HCT116 (cell line): ENCODE data around the gene ERVMER34-1. TPM values are rescaled to one million over a fixed set of nuclear protein-coding genes. Genes with fewer than 3 reads are reported as not detected.
A peak's percentile ranks its signal among the peaks of the same experiment; 100 is the strongest.

ENCODE experiments used
- ATAC-seq: fragments of 200-7000 bp; cut with Tn5 transposase; 2 replicates; pipeline ENCODE4 v1.9.1; 2020; ENCODE audit warnings: mild to moderate bottlenecking, moderate library complexity
- BruUV-seq: library from RNA; stranded (reverse); fragments of 400-500 nt; replicated peaks from 2 replicates; lab custom pipeline; 2021; lab: Mats Ljungman, UMichigan
- CTCF ChIA-PET: fragments of 300-600 bp; sonication (Branson Sonifier 250); formaldehyde crosslinking; loops from one replicate; lab custom pipeline; 2021; ENCODE audit warnings: antibody characterized with exemption; lab: Charles Lee
- POLR2A ChIA-PET: fragments of 300-600, 350-600 bp; sonication (Branson Sonifier 250); formaldehyde crosslinking; loops from one replicate; lab custom pipeline; 2021; ENCODE audit warnings: antibody characterized with exemption; lab: Charles Lee
- RAD21 ChIA-PET, 2 experiments: fragments of 300-600 bp; sonication (Branson Sonifier 250); formaldehyde crosslinking; loops; one replicate each; lab custom pipeline; 2023; ENCODE audit warnings: low total read pairs in 2 of 2; ENCODE audit not compliant: uncharacterized antibody in 2 of 2, unreplicated experiment in 2 of 2, low non-redundant PET in 1 of 2; lab: Charles Lee
- DNase-seq: peaks from one replicate; pipeline ENCODE4 v3.0.0-alpha.2; 2010; ENCODE audit warnings: low read depth, low spot score
- H2AFZ ChIP-seq: fragments of 200-600 bp; shearing (Covaris generic), sonication (generic); 2 replicates; pipeline ENCODE4 v1.6.1; 2017; ENCODE audit warnings: low read depth, mixed run types, mixed read lengths, antibody characterized with exemption, low read length; ENCODE audit not compliant: poor library complexity, severe bottlenecking
- H3K27ac ChIP-seq: 2 replicates; pipeline ENCODE4 v1.5.1; 2012; ENCODE audit warnings: low read depth, low read length
- H3K27me3 ChIP-seq: fragments of 200-600 bp; sonication (generic); 2 replicates; pipeline ENCODE4 v1.6.1; 2016; ENCODE audit warnings: mixed run types, low read length, mixed read lengths; ENCODE audit not compliant: insufficient read depth
- H3K36me3 ChIP-seq, 2 experiments: fragments of 200-500 bp in 1 of 2; fragments of 200-600 bp in 1 of 2; sonication (Bioruptor generic) in 1 of 2; sonication (generic) in 1 of 2; 2 replicates each; pipeline versions ENCODE4 v1.5.1 to v1.6.1; 2014 to 2016; ENCODE audit warnings: low read length in 2 of 2, inconsistent platforms in 1 of 2, mixed read lengths in 1 of 2, mixed run types in 1 of 2; ENCODE audit not compliant: insufficient read depth in 2 of 2, control insufficient read depth in 1 of 2
- H3K4me1 ChIP-seq, 2 experiments: fragments of 200-600 bp in 1 of 2; sonication (generic) in 1 of 2; 2 replicates each; pipeline versions ENCODE4 v1.5.1 to v1.6.1; 2012 to 2017; ENCODE audit warnings: low read length in 2 of 2, inconsistent platforms in 1 of 2, mild to moderate bottlenecking in 1 of 2, mixed read lengths in 1 of 2, mixed run types in 1 of 2, moderate library complexity in 1 of 2; ENCODE audit not compliant: insufficient read depth in 2 of 2, control insufficient read depth in 1 of 2
- H3K4me2 ChIP-seq: fragments of 200-600 bp; sonication (generic); 2 replicates; pipeline ENCODE4 v1.6.1; 2017; ENCODE audit warnings: mixed run types, low read length, mixed read lengths
- H3K4me3 ChIP-seq, 2 experiments: fragments of 200-600 bp in 1 of 2; sonication (generic) in 1 of 2; replicated peaks in 1 of 2; 2 replicates each; pipeline ENCODE4 v1.5.1; 2011 to 2016; ENCODE audit warnings: low read length in 2 of 2, control low read depth in 1 of 2, low read depth in 1 of 2, mild to moderate bottlenecking in 1 of 2, mixed read lengths in 1 of 2, mixed run types in 1 of 2
- H3K79me2 ChIP-seq: fragments of 200-600 bp; sonication (generic); 2 replicates; pipeline ENCODE4 v1.6.1; 2017; ENCODE audit warnings: mild to moderate bottlenecking, mixed run types, low read length, moderate library complexity, mixed read lengths; ENCODE audit not compliant: insufficient read depth
- H3K9ac ChIP-seq: fragments of 200-600 bp; sonication (generic); 2 replicates; pipeline ENCODE4 v1.6.1; 2016; ENCODE audit warnings: low read length, mixed read lengths
- H3K9me2 ChIP-seq: fragments of 200-600 bp; sonication (generic), shearing (Covaris generic); 2 replicates; pipeline ENCODE4 v1.6.1; 2017; ENCODE audit warnings: mixed run types, mild to moderate bottlenecking, moderate library complexity; ENCODE audit not compliant: insufficient read depth
- H3K9me3 ChIP-seq, 2 experiments: fragments of 200-500 bp in 1 of 2; fragments of 200-600 bp in 1 of 2; sonication (Bioruptor generic) in 1 of 2; sonication (generic) in 1 of 2; 2 replicates each; pipeline ENCODE4 v1.6.1; 2014 to 2017; ENCODE audit warnings: low read length in 2 of 2, mixed read lengths in 2 of 2, inconsistent platforms in 1 of 2, low read depth in 1 of 2, mild to moderate bottlenecking in 1 of 2, mixed run types in 1 of 2, moderate library complexity in 1 of 2; ENCODE audit not compliant: control insufficient read depth in 1 of 2, insufficient read depth in 1 of 2
- H4K20me1 ChIP-seq: fragments of 200-600 bp; sonication (generic), shearing (Covaris generic); 2 replicates; pipeline ENCODE4 v1.6.1; 2017; ENCODE audit warnings: mixed run types, mild to moderate bottlenecking, moderate library complexity; ENCODE audit not compliant: insufficient read depth
- EGR1 ChIP-seq: IDR thresholded peaks from 2 replicates; pipeline ENCODE4 v1.6.1; 2012; ENCODE audit warnings: low read depth
- EZH2 ChIP-seq: fragments of 200-600 bp; sonication (generic); IDR thresholded peaks from 2 replicates; pipeline ENCODE4 v1.6.1; 2017; ENCODE audit warnings: antibody characterized with exemption, mixed run types
- POLR2A ChIP-seq: IDR thresholded peaks from 2 replicates; pipeline ENCODE4 v1.7.0; 2011; ENCODE audit warnings: borderline replicate concordance; ENCODE audit not compliant: insufficient read depth, insufficient read length; ENCODE audit errors: extremely low read depth
- RAD21 ChIP-seq: IDR thresholded peaks from 2 replicates; pipeline ENCODE4 v1.6.1; 2012; ENCODE audit warnings: low read depth, mild to moderate bottlenecking
- SRF ChIP-seq: IDR thresholded peaks from 2 replicates; pipeline ENCODE4 v1.6.1; 2012; ENCODE audit warnings: low read depth
- TCF7L2 ChIP-seq: IDR thresholded peaks from 2 replicates; pipeline ENCODE4 v1.7.0; 2011; ENCODE audit warnings: borderline replicate concordance, inconsistent platforms; ENCODE audit not compliant: insufficient read depth, insufficient read length; ENCODE audit errors: extremely low read depth
- ZFX ChIP-seq: fragments of 450-650 bp; IDR thresholded peaks from 2 replicates; pipeline ENCODE4 v1.6.1; 2017
- intact Hi-C: fragments of 100-400 bp; cut with micrococcal nuclease; formaldehyde crosslinking; loops from 2 replicates; pipeline ENCODE4 v1.10.0; 2022
- total RNA-seq: library from RNA; stranded (reverse); gene quantifications from one replicate; pipeline ENCODE4 v1.2.1, GENCODE V29; 2021; ENCODE audit not compliant: unreplicated experiment
- TF ChIP-seq, protein P1 (sequence below): IDR thresholded peaks from 2 replicates; pipeline ENCODE4 v1.6.1; 2011; ENCODE audit warnings: mild to moderate bottlenecking, low read length, moderate library complexity; ENCODE audit not compliant: insufficient replicate concordance; ENCODE audit errors: extremely low read depth

The ERVMER34-1 gene
- total RNA-seq, 1 experiment from 2014 or later, result 17.5 TPM

DNA sequence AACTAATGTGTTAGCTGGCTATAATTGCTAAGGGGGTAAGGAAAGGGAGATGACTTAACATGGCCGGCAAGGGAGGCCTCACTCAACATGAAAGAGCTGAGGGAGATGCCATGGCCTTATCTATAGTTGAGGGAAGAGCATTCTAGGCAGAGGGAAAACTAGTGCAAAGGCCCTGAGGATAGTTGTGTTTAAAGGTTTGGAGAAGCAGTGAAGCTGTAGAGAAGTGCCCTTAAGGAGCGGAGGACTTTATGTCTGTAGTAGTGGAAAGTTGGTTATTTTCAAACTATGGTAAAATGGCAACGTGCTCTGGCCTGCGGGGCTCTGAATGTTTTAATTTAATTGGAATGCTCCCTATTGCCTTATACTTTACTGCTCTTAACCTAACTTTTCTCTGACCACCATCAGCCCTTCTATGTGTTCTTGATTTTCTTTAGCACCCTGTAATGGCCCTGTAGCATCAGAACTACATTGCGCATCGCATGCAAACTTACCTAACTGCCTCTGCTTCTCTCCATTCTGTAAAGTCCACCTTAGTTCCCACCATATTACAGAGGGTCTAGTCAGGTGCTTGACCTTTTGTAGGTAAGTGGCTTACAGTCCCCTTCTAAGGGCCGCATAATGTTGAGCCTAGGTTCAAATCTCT lies 35.8 kb downstream of the ERVMER34-1 start:
- H4K20me1 ChIP-seq, result peaks cover 5% of the 10 kb centered on the region; the same call in 1 of the 2 replicates
- ChIA-PET POLR2A (no interaction called here), CTCF (no interaction called here), RAD21 (no interaction called here)
- intact Hi-C loops, result no loop called here
- no peak overlapping the region for H2AFZ ChIP-seq
- peaks cover 17 to 29% of the 10 kb centered on the region in 2 experiments for H3K4me1 ChIP-seq
- H3K27ac ChIP-seq, result peak overlapping the region; percentile 95; the same call in 1 of the 2 replicates
- H3K36me3 ChIP-seq, result peaks cover 24 to 31% of the 10 kb centered on the region in 2 experiments
- peak overlapping the region; percentile 76; the same call in 1 of the 2 replicates for H3K4me2 ChIP-seq
- no peak for ATAC-seq
- H3K79me2 ChIP-seq, result peaks cover 28% of the 10 kb centered on the region
- TF ChIP-seq RAD21 (no peak), SRF (no peak), TCF7L2 (no peak), EZH2 (no peak), POLR2A (no peak), EGR1 (no peak), ZFX (no peak)
- TF ChIP-seq, protein P1, sequence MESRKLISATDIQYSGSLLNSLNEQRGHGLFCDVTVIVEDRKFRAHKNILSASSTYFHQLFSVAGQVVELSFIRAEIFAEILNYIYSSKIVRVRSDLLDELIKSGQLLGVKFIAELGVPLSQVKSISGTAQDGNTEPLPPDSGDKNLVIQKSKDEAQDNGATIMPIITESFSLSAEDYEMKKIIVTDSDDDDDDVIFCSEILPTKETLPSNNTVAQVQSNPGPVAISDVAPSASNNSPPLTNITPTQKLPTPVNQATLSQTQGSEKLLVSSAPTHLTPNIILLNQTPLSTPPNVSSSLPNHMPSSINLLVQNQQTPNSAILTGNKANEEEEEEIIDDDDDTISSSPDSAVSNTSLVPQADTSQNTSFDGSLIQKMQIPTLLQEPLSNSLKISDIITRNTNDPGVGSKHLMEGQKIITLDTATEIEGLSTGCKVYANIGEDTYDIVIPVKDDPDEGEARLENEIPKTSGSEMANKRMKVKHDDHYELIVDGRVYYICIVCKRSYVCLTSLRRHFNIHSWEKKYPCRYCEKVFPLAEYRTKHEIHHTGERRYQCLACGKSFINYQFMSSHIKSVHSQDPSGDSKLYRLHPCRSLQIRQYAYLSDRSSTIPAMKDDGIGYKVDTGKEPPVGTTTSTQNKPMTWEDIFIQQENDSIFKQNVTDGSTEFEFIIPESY, result no peak
- no peaks in the 10 kb centered on the region for H3K9me2 ChIP-seq
- H3K4me3 ChIP-seq, result no peak overlapping the region
- H3K9ac ChIP-seq, result 0 out of 2 replicates have a peak overlapping the region, but pooled peaks have one; percentile 9
- DNase-seq, result no peak
- H3K9me3 ChIP-seq, result no peaks in the 10 kb centered on the region
- no peaks in the 10 kb centered on the region for H3K27me3 ChIP-seq
- no TSS peak for BruUV-seq
